ENCODE measurements around the gene CLCN7. TPM values are rescaled to one million over a fixed set of nuclear protein-coding genes. Genes with fewer than 3 reads are reported as not detected.

Gene CLCN7
- total and polyA plus RNA-seq, 2 experiments from 2014 or later, result 17.4 to 53.8 TPM

GRCh38 chr16:1442697-1443096 is 32.1 kb downstream of the CLCN7 start:
- Mint-ChIP-seq H3K4me3 (no peak overlapping the region), H3K4me1 (no peaks in the 10 kb centered on the region), H3K36me3 (ENCODE audit: low read depth) (no peaks in the 10 kb centered on the region), H3K27me3 (ENCODE audit: insufficient read depth, low read depth, poor library complexity) (peaks cover 2% of the 10 kb centered on the region), H3K27ac (no peak overlapping the region), H3K9me3 (no peaks in the 10 kb centered on the region)
- Histone ChIP-seq H3K27me3 (ENCODE audit: insufficient read depth) (no peaks in the 10 kb centered on the region), H3K27ac (ENCODE audit: low read depth) (no peak overlapping the region), H3K9me2 (ENCODE audit: insufficient read depth) (no peaks in the 10 kb centered on the region), H4K20me1 (replicated peaks; ENCODE audit: insufficient read depth) (no peaks in the 10 kb centered on the region), H3K36me3 (ENCODE audit: insufficient read depth) (no peaks in the 10 kb centered on the region), H3K4me3 (no peak overlapping the region), H2AFZ (no peak overlapping the region), H3F3A (replicated peaks; ENCODE audit: low read depth) (no peaks in the 10 kb centered on the region), H3K79me2 (replicated peaks; ENCODE audit: insufficient read depth) (no peaks in the 10 kb centered on the region), H3K4me1 (ENCODE audit: insufficient read depth) (no peaks in the 10 kb centered on the region), H3K4me2 (no peak overlapping the region)
- TF ChIP-seq REST (IDR thresholded peaks at IDR 0.05; ENCODE audit: unreplicated experiment) (no peak), CREB1 (CRISPR knock-in tag; IDR thresholded peaks at IDR 0.05; ENCODE audit: low read depth) (no peak), CTCF (conservative IDR thresholded peaks at IDR 0.05; ENCODE audit: low read depth in 2 of 2) (no peak), JUNB (IDR thresholded peaks at IDR 0.05; ENCODE audit: unreplicated experiment) (no peak), NANOG (IDR thresholded peaks at IDR 0.05; ENCODE audit: borderline replicate concordance) (no peak), ZNF114 (CRISPR knock-in tag; IDR thresholded peaks at IDR 0.05) (no peak), ETS1 (IDR thresholded peaks at IDR 0.05) (no peak), STAT1 (IDR thresholded peaks at IDR 0.05; ENCODE audit: unreplicated experiment) (no peak), EZH2 (IDR thresholded peaks at IDR 0.05; ENCODE audit: low read depth, unreplicated experiment) (no peak), POLR2AphosphoS5 (IDR thresholded peaks at IDR 0.05; ENCODE audit: low read depth) (no peak), EZH2phosphoT487 (IDR thresholded peaks at IDR 0.05; ENCODE audit: unreplicated experiment) (no peak), ZNF462 (CRISPR knock-in tag; IDR thresholded peaks at IDR 0.05) (no peak), ZNF331 (CRISPR knock-in tag; IDR thresholded peaks at IDR 0.05; ENCODE audit: low read depth) (no peak)
- ATAC-seq, result no peak
- no peak for DNase-seq (ENCODE audit: low spot score)

All from GM23338 (cell line).